COR-L47 (cell line): ENCODE data around the gene SYT1.
A peak's percentile ranks its signal among the peaks of the same experiment; 100 is the strongest.

Experiments used
- DNase-seq: peaks from one replicate; lab custom pipeline; 2025; lab: John Stamatoyannopoulos, UW

SYT1 gene

DNA sequence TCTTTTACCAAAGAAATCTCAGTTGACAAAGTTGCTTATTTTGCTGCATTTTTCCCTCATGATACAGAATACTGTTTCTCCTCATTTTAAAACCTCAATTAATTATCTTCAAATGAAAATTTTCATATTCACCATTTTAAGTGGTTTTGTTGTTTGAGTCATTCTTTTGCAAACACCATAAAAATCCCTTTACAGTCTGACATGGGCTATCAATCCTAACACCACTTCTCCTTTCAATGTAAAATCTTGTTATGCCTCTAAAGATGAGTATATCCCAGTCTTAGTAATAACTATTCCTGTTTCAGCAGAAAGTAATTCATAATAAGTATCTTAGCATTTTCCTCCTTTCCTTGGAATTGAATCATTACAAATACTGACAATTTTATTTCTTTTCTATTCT, 192.2 kb downstream of the SYT1 start:
- DNase-seq: no peak

DNA sequence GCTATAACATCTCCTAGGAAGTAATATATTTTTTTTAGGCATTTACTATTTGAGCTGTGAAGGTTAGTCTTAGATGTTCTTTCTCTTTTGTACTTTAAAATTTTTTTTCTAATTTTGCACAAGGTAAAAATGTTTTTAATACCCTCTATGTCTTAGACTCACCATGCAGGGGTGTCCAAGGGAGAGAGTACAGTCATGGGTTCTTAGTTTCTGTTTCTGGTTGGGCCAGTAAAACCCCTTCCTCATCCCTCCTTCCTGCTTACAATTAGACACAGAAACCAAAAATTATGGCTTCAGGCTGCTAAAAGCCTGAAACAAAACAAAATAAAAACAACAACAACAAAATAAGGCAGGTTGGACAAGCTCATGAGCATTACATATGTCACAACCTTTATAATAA, 193.0 kb downstream of the SYT1 start:
- no peak for DNase-seq

DNA sequence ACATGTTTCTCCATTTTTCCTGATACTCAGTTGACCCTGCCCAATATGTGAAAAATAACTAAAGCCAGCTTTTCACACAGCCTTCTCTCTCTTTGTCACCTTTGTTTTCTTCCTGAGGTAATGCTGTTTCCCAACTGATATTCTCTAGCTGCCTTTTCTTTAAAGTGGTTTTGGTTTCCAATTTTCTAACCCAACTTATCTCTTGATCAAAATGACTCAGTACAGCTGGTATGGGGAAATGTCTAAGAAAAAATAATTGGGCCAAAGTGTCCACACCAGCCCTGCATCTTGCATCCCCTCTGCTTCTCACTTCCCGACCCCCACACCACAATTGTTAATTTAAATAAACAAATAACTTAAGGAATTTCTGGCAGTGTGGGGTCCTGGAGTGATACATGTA, 193.8 kb downstream of the SYT1 start:
- no peak for DNase-seq

DNA sequence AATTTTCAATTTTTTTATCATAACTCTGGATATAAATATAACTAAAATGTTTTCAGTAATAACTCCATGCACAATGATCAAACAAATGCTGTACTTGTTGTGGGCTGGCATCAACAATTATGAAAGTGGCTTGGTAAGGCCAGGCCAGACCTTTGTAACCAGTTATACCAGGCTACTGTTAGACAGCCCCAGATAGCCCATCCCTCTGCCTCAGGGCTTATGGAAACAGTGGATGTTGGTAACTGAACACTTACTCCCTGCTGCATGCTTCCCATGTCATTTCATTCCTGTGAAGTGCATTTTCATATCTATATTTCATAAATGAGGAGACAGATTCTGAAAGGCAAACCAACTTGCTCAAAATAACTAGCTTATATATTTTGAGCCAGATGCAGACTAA, 195.0 kb downstream of the SYT1 start:
- DNase-seq: no peak

DNA sequence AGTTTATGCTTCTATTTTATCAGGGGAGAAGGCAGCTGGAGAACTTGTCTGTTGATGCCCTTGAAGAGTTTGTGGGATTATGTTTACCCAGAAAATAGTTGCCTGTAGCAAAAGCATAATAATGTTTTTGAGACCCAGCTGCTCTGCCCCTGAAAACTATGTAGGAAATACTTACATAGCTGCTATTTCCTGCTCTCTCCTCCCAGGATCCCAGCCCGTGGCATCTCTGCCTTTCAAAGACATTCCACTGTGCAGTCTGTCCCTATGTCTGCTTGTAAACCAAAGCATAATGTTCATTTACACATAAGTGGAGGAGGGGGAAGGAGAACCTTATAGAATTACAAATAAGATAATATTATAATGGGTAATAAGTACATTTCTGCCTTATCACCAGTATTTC, 198.7 kb downstream of the SYT1 start:
- DNase-seq: no peak

DNA sequence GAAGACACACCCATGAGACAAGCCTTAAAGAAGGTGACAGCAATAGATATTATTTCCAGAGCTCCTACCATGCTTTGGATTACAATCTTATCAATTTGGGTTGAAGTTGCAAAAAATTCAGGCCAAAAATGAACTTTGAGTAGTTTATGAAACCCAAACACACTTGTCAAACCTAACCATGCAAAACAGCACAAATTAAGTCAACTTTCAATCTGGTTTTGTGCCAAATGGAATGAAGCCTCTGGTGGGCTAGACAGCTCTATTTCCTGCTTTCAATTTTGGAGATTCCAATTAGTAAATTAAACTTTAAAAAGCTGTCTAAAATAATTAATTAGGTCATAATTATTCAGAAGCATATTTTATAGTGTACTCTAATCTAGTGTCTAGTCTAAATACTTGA, 203.4 kb downstream of the SYT1 start:
- DNase-seq: no peak

DNA sequence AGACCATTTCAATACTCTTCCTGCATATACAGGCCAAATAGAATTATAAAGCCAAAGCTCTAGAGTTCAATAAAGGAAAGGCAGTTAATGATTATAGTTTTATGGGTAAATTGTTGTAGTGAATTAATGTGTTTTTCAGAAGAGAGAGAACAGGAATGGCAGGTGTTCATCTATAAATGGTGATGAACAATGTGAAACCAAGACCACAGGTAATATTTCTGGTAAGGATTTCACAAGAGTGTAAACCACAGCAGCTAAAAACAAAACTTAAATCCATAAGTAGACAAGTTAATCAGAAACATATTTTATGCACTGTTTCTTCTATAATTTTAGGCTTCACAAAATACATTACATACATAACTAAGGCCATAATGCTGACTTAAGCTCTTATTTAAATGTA, 204.4 kb downstream of the SYT1 start:
- no peak for DNase-seq

DNA sequence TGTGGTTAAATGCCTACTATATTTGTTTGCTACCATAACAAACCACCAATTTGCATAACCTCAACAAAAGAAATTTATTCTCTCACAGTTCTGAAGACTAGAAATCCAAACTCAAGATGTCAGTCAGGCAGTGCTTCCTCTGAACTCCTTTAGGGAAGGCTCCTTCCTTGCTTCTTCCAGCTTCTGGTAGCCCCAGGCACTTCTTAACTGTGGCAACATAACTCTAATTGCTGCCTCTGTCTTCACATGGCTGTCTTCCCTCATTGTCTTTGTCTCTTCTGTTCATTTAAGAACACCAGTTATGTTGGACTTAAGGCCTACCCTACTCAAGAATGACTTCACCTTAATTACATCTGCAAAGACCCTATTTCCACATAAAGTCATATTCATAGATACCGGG, 206.9 kb downstream of the SYT1 start:
- no peak for DNase-seq

DNA sequence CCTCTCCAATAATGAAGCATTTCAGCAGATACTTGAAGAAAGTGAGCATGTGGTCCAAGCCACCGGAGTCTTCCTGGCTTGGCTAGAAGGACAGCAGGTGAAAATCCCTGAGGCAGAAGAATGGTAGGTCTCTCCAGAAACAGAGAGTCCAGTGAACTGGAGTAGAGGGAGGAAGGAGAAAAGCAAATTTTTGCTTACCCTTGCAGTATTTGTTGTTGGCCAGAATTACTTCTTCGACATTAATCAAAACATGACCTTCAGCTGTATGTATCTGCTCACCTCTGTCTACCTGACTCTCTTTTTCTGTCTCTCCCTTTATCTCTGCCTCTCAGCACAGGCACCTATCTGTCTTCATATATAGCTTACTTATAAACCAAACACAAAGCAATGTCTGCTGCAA, 208.9 kb downstream of the SYT1 start:
- DNase-seq: no peak

DNA sequence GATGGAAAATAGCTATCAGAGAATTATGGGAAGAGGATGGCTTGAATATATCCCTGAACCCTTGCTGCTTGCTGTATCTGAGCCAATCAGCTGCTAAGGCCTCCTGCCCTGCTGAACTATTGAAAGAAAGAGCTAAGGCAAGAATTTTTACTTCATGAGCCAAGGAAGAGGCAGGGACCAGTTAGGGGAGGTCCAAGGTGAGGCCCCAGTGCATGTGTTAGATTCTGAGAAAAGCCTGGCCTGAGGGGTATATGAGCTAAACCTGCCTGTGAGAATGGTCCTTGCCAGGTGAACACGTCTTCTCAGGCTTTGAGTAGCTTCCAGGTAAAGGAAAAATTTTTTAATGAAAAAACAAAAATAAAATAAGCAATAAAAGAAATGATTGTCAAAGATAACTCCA, 218.0 kb downstream of the SYT1 start:
- no peak for DNase-seq

DNA sequence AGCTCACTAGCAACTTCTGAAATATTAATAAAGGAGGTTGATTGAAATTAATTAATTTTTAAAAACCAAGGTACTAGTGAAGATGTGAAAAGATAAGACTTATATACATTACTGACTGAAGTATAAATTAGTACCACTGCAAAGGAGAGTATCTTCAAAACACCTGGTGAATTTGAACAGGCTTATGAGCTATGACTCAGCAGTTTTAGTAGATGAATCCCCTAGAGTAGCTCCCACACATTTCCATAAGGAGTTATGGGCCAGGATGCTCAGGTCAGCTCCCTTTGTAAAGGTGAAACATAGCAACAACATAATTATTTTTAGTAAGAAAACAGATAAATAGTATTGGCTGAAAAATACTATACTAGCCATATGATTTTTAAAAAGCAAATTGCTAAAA, 218.6 kb downstream of the SYT1 start:
- DNase-seq: peak; percentile 7

DNA sequence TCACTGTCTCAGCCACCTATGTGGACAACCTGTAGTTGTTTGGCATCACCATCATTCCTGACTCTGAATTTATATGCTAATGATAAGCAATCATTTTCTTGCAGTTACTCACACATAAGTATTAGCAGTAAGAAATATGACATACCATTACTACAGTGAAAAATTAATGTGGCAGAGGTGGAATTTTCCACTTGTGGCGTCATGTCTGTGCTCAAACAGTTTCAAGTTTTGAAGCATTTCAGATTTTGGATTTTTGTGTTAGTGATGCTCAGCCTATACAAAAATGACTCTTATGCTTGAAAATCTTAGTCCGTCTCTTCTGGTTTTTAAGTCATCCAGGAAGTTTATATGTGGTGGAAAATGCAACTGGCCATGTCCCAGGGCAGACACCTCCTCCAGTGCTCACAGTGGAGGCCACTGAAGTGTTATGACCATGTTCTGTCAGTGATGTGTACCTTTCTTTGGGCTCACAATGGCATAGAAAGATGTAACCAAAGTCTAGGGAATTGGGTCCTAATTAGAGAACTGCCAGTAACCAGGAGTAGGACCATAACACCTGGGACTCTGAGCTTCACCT, 220.6 kb downstream of the SYT1 start:
- DNase-seq: no peak

DNA sequence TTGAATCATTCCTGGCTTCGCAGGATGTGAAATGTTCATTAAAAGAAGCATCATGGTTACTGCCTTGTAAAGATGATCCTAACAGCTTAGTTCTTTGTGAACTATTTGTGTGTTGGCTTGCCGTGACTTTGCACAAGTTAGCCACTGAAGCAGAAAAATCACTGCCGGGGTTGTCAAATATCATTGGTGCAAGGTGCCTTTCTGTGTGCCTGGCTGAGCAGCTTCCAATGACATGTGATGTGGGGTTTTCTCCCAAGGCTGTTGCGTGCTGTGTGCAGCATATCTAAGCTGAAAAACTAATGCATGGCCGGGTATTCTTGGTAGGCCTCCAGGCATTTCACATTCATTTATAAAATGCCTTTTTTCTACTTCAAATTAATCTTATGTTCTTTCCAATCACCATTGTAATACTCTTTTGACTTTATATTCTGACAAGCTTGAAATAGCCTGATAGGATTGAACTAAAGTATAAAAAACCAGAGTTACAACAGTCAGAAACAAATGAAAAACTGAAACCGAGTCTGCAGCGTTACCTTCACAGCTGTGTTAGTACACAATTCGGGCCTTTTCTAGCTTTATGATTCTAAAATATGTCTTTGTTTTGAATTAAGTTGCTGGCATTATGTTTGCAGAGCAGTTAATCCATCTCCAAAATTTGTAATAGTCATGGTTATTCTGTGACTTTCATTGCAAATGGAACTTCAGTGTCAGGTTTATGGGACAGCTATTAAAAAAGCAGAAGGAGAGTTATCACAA, 222.1 kb downstream of the SYT1 start:
- no peak for DNase-seq

DNA sequence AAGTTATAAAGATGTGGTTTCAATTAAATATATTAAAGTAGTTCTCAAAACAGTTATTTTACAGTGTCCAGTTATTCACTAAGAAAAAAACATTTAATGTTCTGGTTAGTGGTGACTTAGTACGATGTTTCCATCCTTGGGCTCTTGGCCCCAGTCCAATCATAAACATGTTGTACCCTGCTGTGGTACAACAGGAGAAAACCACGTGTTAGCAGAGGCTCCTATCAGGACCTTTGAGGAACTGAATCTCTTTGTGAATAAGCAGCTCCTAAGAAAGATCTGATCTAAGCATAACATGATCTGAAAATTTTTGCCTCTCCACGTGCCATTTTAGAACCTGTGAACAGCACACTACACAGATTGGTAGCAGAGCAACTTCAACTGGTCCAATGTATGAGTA, 234.0 kb downstream of the SYT1 start:
- peak; percentile 30 for DNase-seq

DNA sequence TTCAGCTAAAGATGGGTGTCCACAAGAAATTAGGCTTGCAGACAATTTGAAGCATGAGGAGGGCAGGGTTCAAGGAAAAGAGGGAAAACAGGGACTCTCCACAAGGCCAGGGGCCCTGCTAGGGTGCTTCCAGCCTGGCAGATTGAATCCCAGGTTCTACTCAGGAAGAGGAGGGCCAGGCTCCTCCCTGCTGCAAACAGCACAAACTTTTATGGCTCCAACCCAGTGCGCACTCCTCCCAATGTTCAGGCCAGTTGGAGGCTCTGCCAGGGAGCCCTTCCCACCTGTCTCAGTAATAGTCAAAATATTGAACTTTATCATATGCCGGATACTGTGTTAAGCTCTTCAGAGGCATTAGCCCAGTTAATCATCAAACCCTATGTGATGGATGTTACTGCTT, 244.4 kb downstream of the SYT1 start:
- no peak for DNase-seq

DNA sequence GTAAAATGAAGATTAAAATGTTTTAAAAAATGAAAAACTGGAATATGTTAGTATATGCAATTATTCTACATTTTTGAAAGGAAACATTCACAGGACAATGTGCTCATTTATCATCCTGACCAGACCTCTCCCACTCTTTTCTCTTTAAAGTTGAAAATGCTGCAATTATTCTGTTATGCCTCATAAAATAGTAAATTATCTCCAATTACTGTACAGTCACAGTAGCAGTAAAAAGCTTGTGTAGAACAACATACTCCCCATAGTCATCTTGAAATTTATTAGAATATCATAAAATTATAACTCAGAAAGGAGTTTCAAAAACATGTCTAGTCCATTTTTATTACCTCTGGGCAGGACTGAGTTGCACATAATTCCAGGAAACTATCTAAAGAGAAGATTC, 250.3 kb downstream of the SYT1 start:
- DNase-seq: no peak

DNA sequence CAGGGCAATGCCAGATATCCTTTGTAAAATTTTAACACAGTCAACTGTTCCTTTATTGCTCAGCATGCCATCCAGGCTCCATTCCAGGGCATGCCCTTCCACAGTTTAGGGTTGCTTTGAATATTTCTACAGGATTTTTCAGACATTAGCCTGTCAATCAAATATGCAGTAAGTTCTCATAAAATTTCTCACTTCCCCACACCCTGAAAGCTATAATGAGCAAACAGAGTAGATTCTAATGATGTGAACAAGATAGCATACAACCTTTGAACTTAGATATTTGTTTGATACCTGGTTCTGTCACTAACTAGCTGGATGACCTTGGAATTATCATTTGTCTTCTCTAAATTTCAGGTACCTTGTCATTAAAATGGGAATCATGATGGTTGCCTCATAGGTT, 251.2 kb downstream of the SYT1 start:
- no peak for DNase-seq

DNA sequence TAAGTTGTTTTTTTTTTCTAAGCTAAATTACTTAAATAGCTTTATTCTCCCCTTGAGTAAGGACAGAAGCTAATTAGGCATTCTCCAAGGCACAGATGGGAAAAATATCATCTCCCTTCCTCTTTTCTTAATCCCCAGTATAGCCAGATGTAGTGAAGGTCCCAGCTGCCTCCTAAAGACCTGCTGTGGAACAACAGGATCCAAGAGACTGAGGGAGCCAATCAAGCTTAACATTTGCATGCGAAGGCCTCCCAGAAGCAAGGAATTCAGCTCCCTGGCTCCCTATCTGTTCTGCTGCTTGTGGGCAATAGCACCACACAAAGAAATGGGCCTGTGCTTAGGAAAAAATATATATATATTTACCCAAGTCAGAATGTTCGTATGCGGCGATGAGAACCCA, 255.2 kb downstream of the SYT1 start:
- DNase-seq: no peak

DNA sequence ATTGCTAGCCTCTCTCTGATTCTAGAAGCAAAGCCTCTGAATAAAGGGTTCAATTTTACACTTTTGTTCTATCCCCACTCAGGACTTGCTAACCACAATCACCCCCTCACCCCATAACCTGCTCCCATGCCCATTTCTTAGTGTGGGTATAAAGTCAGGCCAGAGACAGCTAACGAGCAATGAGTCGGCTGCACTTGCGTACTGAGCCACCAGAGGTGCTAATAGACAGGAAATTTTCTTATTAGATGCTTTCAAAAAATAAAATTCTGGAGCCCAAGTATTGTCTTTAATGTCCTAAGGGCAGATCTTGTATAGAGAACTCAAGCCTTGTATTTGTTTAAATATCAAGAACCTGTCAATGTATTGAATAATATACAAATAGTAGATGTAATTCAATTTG, 256.9 kb downstream of the SYT1 start:
- DNase-seq: no peak

DNA sequence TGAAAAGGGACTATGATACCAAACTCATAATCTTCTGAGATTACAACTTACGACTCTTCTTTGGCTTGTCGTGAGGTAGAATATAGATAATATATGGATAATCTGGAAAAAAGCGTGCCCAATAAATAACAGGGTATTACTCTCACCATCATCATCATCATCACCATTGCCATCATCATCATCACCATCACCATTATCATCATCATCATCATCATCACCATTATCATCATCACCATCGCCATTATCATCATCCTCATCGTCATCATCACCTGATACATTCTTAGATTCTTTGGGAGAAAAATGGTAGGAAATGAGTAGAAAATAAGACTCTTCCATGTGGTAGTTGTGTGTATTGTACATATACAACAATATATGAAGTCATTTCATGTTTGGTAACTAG, 259.8 kb downstream of the SYT1 start:
- no peak for DNase-seq

DNA sequence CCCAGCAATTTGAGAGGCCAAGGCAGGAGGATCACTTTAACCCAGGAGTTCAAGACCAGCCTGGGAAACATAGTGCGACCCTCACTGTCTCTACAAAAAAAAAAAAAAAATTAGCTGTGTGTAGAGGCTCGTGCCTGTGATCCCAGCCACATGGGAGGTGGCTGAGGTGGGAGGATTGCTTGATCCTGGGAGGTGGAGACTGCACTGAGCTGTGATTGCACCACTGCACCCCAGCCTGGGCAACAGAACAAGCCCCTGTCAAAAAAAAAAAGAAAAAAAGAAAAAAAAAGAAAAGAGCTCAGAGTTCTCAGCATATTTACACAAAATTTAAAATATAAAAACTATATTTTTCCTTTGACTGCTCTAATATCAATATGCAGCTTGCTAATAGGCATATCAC, 260.8 kb downstream of the SYT1 start:
- DNase-seq: no peak

DNA sequence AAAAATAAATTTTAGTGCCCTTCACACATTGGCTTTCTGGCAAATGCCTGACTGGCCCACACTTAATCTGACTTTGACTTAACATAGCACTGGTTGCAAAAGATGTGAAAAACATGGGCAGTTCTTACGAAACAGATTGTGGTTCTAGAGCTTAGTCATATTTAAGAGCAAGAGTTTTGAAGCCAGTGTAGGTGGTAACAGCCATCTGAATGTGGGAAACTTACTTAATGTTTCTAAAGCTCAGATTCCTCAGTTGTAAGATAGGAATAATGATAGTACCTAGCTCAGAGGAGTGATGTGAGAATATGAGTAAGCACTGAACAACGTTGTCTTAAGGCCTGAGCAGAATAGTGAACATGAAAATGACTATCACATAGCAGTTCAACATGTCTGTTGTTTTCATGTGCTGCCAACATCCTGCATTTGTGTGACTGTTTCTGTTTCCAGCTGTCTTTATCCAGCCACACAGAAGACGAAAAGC, 262.7 kb downstream of the SYT1 start:
- no peak for DNase-seq

DNA sequence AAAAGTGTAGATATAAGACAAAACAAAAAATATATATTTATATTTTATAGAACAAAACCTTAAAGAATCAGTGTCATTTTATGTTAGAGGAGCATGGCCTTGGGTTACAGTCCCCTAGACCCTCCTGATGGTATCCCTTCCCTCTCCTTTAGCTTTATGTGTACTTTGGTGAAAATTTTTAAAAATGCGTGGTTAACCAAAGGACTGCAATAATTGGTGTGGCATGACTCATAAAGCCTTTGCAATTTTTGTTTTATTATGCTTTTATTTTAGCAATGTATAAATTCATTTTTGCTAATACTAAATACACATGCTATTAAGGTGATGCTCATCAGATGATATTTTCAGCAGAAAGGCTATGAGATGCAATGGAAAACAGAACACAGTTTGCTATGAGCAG, 264.4 kb downstream of the SYT1 start:
- DNase-seq: no peak

DNA sequence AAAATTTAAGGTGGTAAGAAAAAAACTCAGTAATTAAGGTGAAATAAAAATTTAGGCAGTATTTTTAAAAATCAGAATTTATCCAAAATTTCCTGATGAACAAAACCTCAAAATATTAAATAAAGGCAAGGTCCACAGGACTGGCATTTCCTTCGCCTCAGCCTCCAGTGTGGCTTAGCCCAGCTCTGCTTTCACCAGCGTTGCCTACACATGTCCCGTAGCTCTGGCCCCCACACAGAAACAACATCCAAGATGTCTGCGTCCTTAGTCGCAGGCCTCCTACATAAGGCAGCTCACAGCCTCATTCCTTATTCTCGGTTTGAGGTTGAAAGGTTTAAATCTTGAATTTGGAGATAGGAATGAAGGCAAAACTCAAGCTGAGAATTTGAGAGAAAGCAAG, 274.3 kb downstream of the SYT1 start:
- no peak for DNase-seq
